Loucy (cell line): Measurements from ENCODE around the gene KCNK18.
"Not testable (repeated sequence)": the region's sequence is repeated elsewhere in the genome, so short reads cannot be mapped to it uniquely, and the experiment has no call there.

ENCODE experiments used
- H2AFZ ChIP-seq: fragments of 200-600 bp; sonication (generic); 2 replicates; pipeline ENCODE4 v1.6.0; 2016; ENCODE audit warnings: antibody characterized with exemption, mild to moderate bottlenecking, low read length, moderate library complexity
- H3F3A ChIP-seq: fragments of 200-600 bp; 2 replicates; pipeline ENCODE4 v1.6.0; 2016; ENCODE audit warnings: antibody characterized with exemption, low read depth, mild to moderate bottlenecking
- H3K27me3 ChIP-seq: fragments of 200-600 bp; sonication (generic); 2 replicates; pipeline ENCODE4 v1.6.1; 2014; ENCODE audit warnings: low read length, mild to moderate bottlenecking; ENCODE audit not compliant: insufficient read depth, poor library complexity, severe bottlenecking
- H3K36me3 ChIP-seq: fragments of 200-600 bp; sonication (generic); 2 replicates; pipeline ENCODE4 v1.6.1; 2016; ENCODE audit warnings: low read length; ENCODE audit not compliant: insufficient read depth
- H3K4me1 ChIP-seq: fragments of 200-600 bp; sonication (generic); 2 replicates; pipeline ENCODE4 v1.5.1; 2014; ENCODE audit warnings: low read length, mild to moderate bottlenecking; ENCODE audit not compliant: insufficient read depth, poor library complexity, severe bottlenecking
- H3K4me2 ChIP-seq: fragments of 200-600 bp; sonication (generic); 2 replicates; pipeline ENCODE4 v1.6.0; 2014; ENCODE audit warnings: antibody characterized with exemption, low read length, low read depth, mild to moderate bottlenecking; ENCODE audit not compliant: poor library complexity, severe bottlenecking
- H3K4me3 ChIP-seq: fragments of 200-600 bp; sonication (generic); 2 replicates; pipeline ENCODE4 v1.5.1; 2014; ENCODE audit warnings: low read length, mild to moderate bottlenecking, mixed read lengths; ENCODE audit not compliant: poor library complexity, severe bottlenecking
- H3K79me2 ChIP-seq: fragments of 200-600 bp; sonication (generic); 2 replicates; pipeline ENCODE4 v1.6.1; 2014; ENCODE audit warnings: low read length; ENCODE audit not compliant: insufficient read depth
- H3K9ac ChIP-seq: fragments of 200-600 bp; sonication (generic); 2 replicates; pipeline ENCODE4 v1.6.0; 2014; ENCODE audit warnings: mild to moderate bottlenecking, low read depth, low read length, moderate library complexity; ENCODE audit not compliant: poor library complexity, severe bottlenecking
- H3K9me2 ChIP-seq: fragments of 200-600 bp; sonication (generic); replicated peaks from 2 replicates; pipeline ENCODE4 v1.6.1; 2016; ENCODE audit warnings: low read depth, low read length, mixed read lengths
- H3K9me3 ChIP-seq: fragments of 200-600 bp; sonication (generic); 2 replicates; pipeline ENCODE4 v1.6.1; 2014; ENCODE audit warnings: mild to moderate bottlenecking, antibody characterized with exemption, low read length, low read depth; ENCODE audit not compliant: insufficient read depth
- H4K20me1 ChIP-seq: fragments of 200-600 bp; sonication (generic); 2 replicates; pipeline ENCODE4 v1.6.0; 2014; ENCODE audit warnings: antibody characterized with exemption, low read length, mild to moderate bottlenecking; ENCODE audit not compliant: insufficient read depth, poor library complexity, severe bottlenecking
- CTCF ChIP-seq: fragments of 200-600 bp; sonication (generic); conservative IDR thresholded peaks from 2 replicates; pipeline ENCODE4 v1.5.1; 2014; ENCODE audit warnings: mild to moderate bottlenecking, antibody characterized with exemption, low read length
- EZH2phosphoT487 ChIP-seq: fragments of 200-600 bp; IDR thresholded peaks from 2 replicates; pipeline ENCODE4 v1.6.1; 2018; ENCODE audit warnings: antibody characterized with exemption, mild to moderate bottlenecking, moderate library complexity, borderline replicate concordance

Gene KCNK18

DNA sequence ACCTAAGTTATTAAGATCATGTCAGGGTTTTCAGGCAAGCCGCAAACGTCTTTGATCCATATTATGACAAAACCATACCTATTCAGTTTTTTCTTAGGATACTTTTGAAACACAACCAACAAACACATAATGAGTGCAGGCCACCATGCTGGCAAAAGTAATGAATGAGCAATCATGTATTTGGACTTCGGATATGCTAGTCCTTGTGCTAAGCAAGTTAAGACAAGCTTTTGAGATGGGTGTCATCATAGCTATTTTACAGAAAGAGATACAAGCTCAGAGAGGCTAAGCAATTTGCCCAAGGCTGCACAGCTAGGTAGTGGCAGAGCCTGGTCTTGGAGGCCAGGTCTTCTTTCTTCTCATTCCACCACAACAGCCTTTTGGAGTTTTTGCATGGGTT lies 12.5 kb upstream of the KCNK18 start:
- Histone ChIP-seq H3K9ac (no peak overlapping the region), H3K79me2 (no peaks in the 10 kb centered on the region), H4K20me1 (no peaks in the 10 kb centered on the region), H3K9me2 (no peaks in the 10 kb centered on the region), H3K27me3 (no peaks in the 10 kb centered on the region), H3F3A (no peaks in the 10 kb centered on the region), H3K36me3 (no peaks in the 10 kb centered on the region), H3K4me1 (no peaks in the 10 kb centered on the region), H3K9me3 (no peaks in the 10 kb centered on the region), H3K4me2 (no peak overlapping the region), H3K4me3 (no peak overlapping the region), H2AFZ (no peak overlapping the region)
- TF ChIP-seq EZH2phosphoT487 (no peak), CTCF (no peak)

DNA sequence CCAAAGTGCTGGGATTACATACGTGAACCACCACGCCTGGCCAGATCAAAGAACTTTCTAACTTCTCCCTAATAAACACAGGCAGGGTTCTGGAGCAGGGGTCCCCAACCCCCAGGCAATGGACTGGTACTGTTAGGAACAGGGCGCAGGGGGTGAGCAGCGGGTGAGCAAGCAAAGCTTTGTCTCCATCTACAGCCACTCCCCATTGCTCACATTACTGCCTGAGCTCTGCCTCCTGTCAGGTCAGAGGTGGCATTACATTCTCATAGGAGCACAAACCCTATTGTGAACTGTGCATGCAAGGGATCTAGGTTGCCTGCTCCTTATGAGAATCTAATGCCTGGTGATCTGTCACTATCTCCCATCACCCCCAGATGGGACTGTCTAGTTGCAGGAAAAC lies 11.5 kb upstream of the KCNK18 start:
- H3K9me2 ChIP-seq, H3F3A ChIP-seq: not testable (repeated sequence)

DNA sequence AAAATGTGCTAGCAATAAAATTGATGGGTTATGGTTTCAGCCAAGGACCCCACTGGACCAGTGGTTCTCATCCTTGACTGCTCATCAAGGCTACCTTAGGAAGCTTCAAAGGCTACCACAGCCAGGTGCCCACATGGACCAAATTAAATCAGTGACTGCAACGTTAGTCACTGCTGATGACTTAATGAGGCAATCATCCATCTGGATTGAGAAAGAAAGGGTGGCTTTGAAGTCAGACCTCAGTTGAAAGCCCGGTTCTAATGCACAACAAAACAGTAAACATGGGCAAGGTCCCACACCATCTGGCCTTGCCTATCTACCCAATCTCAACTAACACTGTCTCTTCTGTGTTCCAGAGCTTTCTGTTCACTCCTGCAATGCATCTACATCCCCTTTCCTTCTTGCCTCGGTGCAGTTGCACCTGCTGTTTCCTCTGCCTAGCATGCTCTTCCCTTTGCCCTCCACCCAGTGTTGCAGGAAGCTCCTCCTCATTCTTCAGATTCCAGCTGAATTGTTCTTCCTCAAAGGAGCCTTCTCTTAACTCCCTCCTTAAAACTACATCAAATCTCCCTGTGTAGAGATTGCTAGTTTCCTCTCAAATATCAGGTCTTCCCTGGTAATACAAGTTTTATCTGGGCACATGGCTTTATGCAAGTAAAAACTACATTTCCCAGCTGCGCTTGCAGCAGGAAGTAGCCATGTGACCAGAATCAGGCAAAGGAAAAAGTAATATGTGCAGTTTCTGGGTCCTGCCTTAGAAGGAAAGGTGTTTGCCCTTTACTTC lies 10.3 kb upstream of the KCNK18 start:
- Histone ChIP-seq H3K9ac (no peak overlapping the region), H3K9me3 (no peaks in the 10 kb centered on the region), H3K27me3 (no peaks in the 10 kb centered on the region), H3K9me2 (no peaks in the 10 kb centered on the region), H2AFZ (peak overlapping the region; percentile 82), H3K79me2 (no peaks in the 10 kb centered on the region), H3F3A (no peaks in the 10 kb centered on the region), H3K4me3 (no peak overlapping the region), H3K4me2 (no peak overlapping the region), H4K20me1 (no peaks in the 10 kb centered on the region), H3K36me3 (no peaks in the 10 kb centered on the region), H3K4me1 (no peaks in the 10 kb centered on the region)
- no peak for TF ChIP-seq EZH2phosphoT487
- TF ChIP-seq CTCF = no peak

More for the DNA sequence above, 11.5 kb upstream of the KCNK18 start:
- not testable (repeated sequence) for H3K9ac ChIP-seq, H4K20me1 ChIP-seq, H3K27me3 ChIP-seq, H3K9me3 ChIP-seq, H3K4me3 ChIP-seq, H3K4me1 ChIP-seq, H2AFZ ChIP-seq, H3K79me2 ChIP-seq, H3K4me2 ChIP-seq, H3K36me3 ChIP-seq

GRCh38 chr10:117188371-117188770 lies 8.9 kb upstream of the KCNK18 start:
- no peak overlapping the region for H2AFZ ChIP-seq
- H3K9me3 ChIP-seq = no peaks in the 10 kb centered on the region
- H3F3A ChIP-seq = no peaks in the 10 kb centered on the region
- no peaks in the 10 kb centered on the region for H3K9me2 ChIP-seq
- H4K20me1 ChIP-seq = no peaks in the 10 kb centered on the region
- TF ChIP-seq CTCF (no peak), EZH2phosphoT487 (no peak)
- no peaks in the 10 kb centered on the region for H3K4me1 ChIP-seq
- H3K4me2 ChIP-seq = no peak overlapping the region
- H3K36me3 ChIP-seq = no peaks in the 10 kb centered on the region
- no peak overlapping the region for H3K4me3 ChIP-seq
- no peaks in the 10 kb centered on the region for H3K27me3 ChIP-seq
- no peak overlapping the region for H3K9ac ChIP-seq
- no peaks in the 10 kb centered on the region for H3K79me2 ChIP-seq
